ENCODE measurements around the gene SYT6.

The SYT6 gene

DNA sequence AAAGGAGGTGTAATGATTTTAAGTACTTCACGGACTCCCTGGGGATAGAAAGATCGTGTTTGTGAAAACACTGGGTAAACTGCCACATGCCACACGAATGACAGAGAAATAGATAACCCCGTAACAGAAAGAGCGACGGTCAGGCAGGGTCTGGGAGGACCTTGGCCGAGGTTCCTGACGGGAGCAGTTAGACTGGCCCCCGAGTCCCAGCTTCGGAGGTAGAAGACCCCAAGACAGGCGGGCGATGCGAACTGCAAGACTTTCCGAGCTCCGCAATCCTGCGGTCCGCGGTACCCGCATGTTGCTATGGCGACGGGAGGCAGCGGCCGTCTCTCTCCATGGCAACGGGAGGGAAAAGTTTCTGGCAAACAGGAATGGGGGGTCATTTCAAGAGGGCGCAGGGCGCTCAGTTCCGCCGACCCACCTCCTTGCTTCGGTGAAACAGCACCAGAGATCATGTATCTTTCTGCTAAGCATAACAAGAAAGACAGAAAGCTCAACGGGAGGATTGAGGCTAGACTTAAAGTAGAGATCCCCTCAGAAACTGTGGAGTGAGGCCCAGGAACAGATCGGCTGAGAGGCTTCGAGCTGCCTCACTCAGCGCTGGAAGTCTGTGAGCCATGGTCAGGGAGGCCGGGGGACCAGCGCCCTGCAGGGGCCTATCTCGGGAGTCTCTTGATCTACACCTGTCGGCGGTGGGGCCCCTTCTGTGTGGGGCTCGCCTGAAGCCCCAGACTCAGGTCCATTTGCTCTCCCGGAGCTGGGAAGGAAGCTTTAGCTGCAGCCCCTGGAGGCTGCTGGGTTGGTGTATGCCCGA, 685 bp upstream of the SYT6 start:
- no peak for DNase-seq (ENCODE audit: low read depth)

DNA sequence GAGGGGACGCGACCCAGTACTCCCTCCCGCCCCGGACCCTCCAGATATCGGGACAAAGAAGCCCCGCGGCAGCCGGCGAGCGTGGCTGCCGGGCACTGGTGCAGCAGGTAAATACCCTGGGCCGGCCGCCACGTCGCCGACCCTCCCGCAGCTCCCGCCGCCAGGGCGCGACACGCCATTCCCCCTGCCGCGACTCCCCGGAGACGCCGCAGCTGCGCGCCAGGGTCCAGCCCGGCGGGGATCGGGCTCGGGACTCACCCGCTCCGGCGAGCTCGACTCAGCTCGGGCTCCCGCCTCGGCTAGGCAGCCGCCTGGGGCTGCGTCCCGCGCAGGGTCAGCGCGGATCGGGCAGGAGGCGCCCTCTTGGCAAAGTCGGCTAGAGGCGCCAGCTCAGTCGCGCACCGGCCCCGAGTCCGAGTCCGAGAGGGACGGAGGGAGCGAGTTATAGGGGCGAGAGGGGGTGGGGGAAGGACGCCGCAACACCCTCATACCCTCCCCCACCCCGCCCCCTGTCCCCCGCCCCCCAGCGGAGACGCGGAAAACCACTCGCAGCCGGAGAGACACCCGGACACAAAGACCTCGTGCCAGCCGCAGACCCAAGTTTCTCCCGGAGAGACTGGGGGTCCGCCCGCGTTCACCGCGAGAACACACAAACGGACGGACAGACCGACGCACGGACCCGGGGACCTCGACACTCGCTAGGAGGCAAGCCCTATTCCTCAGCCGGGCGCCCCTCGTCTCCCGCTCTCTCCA, 985 bp downstream of the SYT6 start:
- DNase-seq (ENCODE audit: low read depth), result no peak

DNA sequence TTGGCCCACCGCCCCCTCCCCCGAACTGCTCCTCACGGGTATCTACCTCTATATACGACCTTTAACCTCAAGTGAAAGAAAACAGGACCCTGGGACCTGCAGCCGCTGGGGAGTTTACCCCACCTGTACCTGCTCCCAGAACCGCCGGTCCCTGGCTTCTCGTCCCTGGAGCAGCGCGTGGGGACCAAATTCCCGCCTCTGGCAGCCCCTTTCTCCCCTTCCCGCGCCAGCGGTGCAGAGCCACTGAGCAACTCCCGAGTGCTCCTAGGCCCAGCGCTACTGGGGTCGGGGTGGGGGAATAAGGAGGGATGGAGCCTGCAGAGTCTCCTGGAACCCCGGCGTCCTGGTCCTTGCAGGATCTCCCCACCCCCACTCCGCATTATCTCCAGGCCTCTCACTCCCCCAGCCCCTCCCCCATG, 1.6 kb downstream of the SYT6 start:
- no peak for DNase-seq (ENCODE audit: low read depth)

DNA sequence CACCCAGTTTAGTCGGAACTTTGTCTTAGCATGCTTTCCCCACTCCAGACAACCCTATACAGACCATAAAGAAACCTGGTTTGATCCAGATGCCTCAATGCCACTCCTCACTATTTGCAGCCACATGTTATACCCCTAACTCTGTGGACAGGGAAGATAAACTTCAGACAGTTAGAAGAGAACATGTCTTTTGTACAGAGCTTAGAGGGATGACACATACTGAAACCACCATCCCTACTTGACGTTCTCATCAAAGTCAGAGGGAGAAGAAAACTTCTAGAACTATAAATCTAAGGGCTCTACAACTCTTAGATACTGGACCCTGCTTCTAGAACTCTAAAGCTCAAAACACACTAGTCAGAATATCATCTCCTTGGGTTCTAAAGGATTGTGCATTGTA, 3.7 kb downstream of the SYT6 start:
- no peak for DNase-seq (ENCODE audit: low read depth)

DNA sequence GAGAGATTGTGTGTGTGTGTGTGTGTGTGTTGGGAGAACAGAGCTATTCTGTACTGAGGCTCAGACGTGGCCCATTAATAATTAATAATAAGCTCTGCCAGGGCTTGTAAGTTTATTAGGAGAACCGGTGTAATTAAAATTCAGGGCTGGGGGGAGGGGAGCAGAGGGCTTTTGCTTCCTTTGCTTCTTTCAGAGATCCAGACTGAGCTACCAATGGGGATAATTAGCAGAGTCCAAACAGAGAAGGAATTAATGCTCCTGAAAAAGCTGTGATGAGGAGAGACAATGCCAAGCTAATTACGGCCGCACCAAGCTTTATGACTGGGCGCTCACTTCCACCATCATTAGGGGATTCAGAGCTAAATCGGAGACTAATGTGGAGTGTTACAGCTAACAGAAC, 4.5 kb downstream of the SYT6 start:
- no peak for DNase-seq (ENCODE audit: low read depth)

DNA sequence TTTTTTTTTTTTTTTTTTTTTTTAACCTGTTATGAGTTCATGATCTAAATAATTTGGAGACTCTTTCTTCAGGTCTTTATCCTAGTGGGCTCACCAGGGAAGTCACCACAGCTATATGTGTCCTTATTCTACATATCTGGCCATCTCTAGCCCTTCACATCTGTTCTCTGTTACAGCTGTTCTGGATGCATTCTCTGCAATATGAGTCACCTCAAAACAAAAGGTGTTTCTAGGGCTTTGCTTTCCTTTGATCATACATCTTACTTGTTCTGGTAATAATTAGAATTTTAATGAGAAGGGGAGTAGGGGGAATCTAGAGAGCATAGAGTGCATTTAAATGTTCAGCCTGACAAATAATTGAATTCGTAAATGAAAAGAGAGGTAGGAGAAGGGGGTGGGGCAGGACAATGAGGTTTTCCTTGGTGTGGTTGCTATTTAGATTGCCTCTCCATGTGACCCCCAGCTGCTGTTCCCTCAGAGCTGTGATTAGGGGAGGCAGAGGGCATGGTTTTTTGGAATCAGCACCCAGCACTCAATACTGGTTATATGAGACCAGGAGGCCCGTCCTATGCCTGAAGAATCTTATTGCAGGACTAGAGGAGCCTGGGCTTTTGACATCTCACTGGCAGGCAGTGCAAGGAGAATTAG, 8.0 kb downstream of the SYT6 start:
- DNase-seq (ENCODE audit: low read depth), result no peak

DNA sequence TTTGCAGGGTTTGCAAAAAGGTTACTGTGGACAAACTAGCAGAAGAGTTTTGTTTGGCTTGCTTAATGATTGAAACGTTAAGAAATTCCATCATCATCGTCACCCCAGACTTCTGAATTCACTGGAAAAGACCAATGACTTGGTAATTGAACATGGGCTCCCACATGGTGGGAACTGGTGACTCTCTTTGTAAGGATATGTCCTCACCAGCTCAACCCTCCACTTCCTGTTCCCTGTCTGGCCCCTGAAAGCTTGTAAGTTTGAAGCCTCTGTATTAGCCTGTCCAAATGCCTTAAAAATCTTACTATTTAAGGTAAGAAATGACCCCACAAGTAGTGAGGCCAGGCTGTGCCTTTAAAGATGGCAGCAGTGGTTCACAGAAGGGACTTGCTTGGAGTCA, 9.7 kb downstream of the SYT6 start:
- DNase-seq (ENCODE audit: low read depth), result no peak

DNA sequence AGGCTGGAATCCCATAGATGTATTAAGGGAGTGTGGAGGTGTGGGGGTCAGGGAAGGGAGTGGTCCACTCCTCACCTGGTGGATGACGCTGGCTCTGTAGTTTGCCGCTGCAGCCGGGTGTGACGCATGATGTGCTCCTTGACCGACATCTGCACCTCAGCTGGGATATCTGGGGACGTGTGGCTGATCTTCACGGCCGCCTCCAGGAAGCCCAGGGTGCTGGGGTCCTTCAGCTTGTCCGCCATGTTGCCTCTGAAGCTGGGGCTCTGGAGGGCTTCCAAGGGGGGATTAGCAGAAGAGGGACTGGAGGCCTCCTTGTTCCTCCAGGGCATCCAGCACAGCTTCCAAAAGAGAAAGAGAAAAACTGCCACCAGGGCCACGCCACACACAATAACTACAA, 14.1 kb downstream of the SYT6 start:
- DNase-seq (ENCODE audit: low read depth), result no peak

DNA sequence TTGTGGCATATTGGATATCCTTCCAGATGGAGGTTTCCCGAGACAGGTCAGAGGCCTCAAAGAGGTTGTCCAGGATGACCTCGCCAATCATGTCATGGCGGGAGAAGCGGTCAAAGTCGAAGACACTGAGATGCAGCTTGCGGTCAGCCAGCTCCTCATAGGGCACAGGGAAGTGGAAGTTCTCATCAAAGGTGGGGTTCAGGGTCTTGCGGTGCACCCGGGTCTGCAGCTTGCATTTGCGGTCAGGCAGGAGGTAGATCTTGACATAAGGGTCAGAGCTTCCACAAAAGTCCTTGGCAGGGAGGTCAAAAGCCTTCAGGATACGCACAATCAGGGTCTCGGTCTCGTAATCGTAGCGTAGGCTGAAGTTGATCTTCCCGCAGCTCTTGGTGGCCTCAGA, 16.2 kb downstream of the SYT6 start:
- no peak for DNase-seq (ENCODE audit: low read depth)

DNA sequence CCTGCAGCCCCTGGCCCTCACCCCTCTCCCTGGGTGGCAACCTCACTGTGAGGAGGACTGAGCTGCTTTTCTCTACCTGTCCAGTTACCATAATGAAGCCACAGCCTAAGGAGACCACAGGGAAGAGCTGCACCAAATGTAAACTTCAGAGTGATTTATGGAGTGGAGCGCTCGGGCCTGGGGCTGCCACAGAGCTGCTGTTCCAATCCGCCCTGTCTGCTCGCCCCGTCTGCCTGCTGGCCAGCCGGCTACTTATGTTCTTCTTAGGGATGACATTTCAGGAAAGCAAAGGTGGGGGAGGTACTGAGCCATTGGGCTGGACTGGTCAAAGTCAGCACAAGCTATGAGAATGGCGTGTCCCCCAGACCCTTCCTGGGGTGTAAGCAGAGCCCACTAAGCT, 17.9 kb downstream of the SYT6 start:
- no peak for DNase-seq (ENCODE audit: low read depth)

DNA sequence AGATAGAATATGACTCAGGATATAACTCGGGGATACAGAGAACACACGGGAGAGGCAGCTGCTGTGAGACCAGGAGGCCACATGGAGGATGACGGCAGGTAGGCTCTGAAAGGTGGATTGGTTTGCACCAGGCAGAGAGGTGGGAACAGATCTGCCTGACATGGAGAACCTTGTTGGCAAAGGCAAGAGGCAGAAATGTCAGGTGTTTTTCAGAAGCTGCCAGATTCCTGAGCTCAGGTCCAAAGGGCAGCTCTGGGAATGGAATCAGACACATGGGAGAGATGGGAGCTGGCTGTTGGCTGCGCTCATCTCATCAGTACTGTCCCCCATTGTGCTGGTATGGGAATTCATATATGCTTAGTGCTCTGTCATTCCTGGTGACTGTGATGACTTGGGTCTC, 19.2 kb downstream of the SYT6 start:
- DNase-seq (ENCODE audit: low read depth), result no peak

DNA sequence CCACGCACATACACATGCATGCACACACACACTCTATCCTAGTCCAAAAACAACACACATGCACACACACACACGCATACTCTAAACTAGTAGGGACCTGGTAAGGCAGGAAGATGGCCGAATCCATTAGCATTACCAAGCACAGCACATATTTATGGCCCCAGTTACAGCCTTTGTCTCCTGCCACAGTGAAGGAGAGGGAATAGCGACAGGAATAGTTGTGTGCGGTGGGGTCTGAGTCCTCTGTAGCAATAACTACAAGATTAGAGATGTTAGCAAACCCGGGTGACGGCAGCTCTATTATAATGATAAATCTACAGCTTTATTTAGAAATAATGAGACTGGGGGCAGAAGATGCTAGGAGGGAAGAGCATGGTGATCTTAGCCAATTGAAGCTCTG, 20.5 kb downstream of the SYT6 start:
- DNase-seq (ENCODE audit: low read depth), result no peak

DNA sequence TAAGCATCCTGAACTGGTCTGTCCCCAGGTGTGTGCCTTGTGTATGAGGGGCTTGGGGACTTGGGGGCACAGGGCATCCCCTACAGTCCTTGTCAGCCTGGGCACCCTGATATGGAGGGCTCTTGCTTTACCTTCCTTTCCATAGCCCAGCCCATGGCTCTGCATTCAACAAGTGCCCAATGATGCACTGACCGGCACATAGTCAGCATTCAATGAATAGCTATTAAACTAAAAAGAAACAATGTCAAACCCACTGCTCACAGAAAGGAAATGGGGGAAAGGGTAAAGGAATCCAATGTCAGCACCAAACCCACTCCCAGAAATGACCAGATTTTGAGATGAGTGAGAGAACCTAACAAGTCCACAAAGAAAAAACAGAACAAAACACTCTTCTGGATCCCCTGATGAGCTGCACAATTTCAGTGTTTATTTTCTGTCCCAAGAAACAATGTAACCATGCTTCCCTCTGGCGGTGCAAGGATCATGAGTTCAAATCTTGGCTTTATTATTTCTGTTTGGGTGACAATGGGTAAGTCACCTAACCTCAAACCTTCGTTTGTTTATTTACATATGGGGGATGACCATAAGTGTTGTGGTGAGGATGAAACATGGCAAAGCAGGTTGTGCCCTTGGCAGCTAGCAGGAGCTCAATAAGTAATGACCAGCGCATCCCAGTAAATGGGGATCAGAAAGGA, 22.0 kb downstream of the SYT6 start:
- DNase-seq (ENCODE audit: low read depth), result no peak

DNA sequence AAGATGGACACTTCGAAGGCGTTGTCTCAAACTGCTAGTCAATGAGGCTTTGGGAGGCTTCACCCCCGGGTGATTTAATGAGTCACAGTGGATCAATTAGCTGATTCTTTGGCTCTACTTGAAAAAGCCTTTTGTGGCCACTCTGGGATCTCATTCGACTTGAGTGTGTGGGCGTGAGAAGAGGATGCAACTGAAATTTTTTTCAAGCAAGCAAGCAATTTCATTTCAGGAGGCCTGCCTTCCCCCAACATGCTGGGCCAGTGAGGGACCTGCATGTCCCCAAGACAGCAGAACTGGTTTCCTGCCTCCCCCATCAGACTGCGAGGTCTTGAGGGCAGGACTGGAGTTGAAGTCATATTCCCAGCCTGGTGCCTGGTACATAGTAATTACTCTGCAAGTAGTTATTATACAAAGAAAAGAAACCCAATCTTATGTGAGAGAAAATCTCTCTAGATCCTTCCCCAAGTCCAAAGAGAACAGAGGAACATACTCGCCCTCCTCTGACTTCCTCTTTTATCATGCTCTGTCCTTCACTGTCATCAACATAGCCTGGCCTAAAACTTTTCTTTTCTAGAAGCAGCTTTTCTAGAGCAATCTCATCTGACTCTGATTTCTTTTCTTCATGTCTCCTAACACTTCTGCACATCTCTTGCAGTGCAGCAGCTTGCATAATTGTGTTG, 22.7 kb downstream of the SYT6 start:
- DNase-seq (ENCODE audit: low read depth), result no peak

DNA sequence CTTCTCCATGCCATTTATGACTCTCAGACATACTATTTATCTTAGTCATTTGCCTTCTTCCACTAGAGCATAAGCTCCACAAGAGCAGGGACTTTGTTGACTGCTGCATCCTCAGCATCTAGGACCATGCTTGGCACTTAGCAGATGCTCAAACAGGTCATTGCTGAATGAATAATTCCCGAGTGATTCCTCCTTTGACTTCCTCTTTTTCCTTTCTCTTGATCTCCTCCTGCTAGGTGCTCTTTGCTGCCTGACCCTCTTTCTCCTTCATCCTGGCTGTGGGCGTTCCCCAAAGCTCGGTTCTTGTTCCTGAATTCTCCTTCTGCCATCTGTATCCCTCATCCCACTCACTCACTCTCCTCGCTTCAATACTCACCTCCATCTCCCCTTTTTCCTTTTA, 23.5 kb downstream of the SYT6 start:
- no peak for DNase-seq (ENCODE audit: low read depth)

DNA sequence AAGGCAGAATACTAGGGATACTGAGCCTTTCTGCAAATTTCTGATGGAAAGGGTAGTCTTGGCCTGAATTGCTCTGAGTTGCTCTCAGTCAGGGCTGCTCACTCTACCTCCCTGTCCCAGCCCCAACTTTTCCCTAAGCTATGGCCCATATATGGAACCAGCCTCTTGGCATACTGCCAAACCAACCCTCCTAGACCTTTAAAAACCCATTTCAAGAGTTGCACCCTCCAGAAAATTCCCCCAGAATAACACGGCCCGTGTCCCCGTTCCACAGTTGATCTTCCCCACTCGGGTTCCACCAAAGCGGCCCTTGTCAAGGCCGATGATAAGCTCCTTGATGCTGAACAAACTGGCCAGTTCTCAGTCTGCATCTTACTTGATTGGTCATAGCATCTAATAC, 25.4 kb downstream of the SYT6 start:
- no peak for DNase-seq (ENCODE audit: low read depth)

DNA sequence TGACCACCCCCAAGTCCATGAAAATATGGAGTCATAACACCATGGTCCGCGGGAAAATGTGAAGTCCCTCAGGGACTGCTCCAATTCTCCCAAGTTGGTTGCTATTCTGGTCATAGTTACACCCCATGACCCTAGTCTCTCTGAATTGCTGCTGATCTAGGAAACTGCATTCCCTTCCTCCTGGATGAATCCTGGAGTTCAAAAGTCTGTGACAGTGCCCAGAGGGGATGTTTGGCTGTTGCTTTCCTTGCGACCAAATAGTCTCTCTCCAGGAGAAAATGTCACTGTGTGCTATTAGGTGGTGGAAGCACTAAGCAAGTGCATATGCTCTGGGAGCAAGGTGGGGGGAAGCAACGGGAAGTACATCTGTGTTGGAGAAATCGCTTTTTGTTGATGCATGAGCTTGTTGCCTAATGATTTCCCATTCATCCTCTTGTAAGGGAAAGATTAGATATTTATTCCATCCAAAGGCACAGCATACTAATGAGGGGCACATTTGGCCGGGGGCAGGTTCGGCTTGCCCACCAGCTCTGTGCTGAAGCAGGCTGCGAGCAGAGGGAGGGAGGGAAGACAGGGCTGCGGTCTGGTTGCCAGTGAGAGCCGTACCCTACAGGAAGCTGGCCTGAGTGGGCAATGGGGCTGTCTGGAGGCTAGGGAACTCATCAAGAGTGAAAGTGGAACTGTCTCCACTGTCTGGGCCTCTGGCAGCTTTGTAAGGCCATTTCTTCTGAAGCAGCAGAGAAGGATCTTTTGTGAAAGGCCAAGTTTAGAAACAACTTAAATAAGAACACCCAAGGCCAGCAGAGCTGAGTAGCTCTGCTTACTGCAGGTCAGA, 27.2 kb downstream of the SYT6 start:
- DNase-seq (ENCODE audit: low read depth), result no peak

DNA sequence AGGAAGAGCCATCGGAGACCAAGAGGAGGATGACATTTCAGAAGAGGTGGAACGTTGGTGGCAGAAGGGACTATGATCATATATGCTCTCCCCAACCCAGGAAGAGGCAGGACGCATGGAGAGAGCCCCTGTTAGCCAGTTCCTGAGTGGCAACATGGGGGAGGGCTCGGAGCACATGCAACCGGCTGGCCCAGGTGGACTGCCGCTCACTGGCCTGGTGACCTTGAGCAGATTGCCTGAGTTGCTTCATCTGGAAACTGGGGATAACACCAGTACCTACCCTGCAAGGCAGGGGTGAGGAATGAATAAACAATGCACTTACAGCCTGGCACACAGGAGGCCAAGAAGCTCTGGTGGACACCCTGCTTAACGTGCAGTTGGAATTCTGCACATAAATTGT, 29.0 kb downstream of the SYT6 start:
- no peak for DNase-seq (ENCODE audit: low read depth)

DNA sequence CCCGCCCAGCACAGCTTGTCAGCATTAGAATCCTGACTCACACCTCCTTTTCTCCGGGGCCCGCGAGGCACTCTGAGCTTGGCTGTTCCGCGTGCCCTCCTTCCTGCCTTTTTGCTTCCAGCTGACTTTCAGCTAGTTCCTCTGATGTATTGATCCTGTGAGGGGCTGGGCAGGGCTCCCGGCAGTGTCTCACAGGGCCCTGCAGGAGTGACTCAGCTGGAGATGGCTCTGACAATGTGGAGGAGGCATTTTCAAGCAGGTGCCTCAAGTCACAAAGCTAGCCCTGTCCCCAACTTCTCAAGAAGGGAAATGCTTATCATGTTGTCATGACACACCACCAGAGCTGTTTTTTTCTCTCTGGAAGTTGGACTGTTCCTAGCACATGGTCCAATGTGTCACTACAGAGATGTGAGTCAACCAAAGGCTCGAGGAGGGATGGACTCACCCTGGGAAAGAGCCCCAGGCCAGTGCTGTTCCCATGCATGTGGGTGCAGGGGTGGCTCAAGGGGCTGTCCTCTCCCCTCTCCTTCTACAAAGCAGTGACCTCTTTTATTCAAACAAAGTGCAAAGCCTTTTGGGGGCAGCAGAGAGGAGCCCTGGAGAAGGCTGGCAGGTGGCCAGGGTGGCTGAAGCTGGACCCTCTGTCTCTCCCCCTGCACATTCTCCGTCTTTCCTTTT, 30.6 kb downstream of the SYT6 start:
- DNase-seq (ENCODE audit: low read depth), result no peak

DNA sequence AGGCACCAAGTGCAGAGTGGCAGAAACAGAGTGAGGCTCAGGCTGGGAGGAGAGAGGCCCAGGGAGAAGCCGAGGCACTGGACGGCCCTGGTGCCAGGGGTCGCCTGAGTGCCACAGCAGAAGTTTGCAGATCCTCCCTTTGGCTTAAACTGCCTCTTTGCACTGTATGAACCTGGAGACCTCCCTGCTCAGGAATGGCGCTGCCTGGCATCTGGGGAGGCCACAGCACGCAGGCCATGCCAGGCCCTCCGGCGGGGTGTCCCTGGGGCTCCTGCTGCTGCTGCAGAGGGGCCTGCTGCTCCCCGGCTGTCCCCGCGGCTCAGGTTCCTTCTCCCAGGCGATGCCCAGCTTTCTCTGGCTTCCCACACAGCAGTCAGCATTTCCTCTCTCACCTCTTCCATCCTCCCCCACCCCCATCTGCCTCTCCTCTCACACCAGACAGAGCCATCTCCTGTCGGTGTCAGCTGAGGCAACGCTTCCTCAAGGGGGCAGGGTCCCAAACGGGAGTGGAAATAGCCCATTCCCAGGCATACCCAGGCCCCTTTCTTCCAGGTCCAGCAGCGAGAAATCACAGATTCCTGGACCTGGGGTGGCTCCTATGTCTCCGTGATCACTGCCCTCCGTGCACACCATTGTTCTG, 35.2 kb downstream of the SYT6 start:
- no peak for DNase-seq (ENCODE audit: low read depth)

All from stimulated activated CD8-positive, alpha-beta memory T cell treated with anti-CD3 and anti-CD28 coated beads, Interleukin-15, amount 100 ng/mL, for 24 hours (primary cell).